GM23338 (cell line): ENCODE results near the gene NTRK3. TPM values are rescaled to one million over a fixed set of nuclear protein-coding genes. Genes with fewer than 3 reads are reported as not detected.

Source experiments
- ATAC-seq: fragments of 200-7000 bp; cut with Tn5 transposase; 3 replicates; pipeline ENCODE4 v1.9.1; 2020
- DNase-seq: peaks from one replicate; pipeline ENCODE4 v3.0.0-alpha.2; 2015; ENCODE audit warnings: low spot score
- H2AFZ ChIP-seq: fragments of 200-600 bp; sonication (generic); 2 replicates; pipeline ENCODE4 v1.8.0; 2016; ENCODE audit warnings: antibody characterized with exemption, mild to moderate bottlenecking, moderate library complexity
- H3F3A ChIP-seq: fragments of 200-600 bp; sonication (generic); replicated peaks from 2 replicates; pipeline ENCODE4 v1.8.0; 2017; ENCODE audit warnings: antibody characterized with exemption, mixed run types, low read depth
- H3K27ac ChIP-seq: fragments of 200-600 bp; sonication (generic); 2 replicates; pipeline ENCODE4 v1.6.1; 2016; ENCODE audit warnings: low read depth
- H3K27me3 ChIP-seq: fragments of 200-600 bp; sonication (generic); 2 replicates; pipeline ENCODE4 v1.8.0; 2016; ENCODE audit warnings: mild to moderate bottlenecking, mixed run types, moderate library complexity; ENCODE audit not compliant: insufficient read depth
- H3K36me3 ChIP-seq: fragments of 200-600 bp; sonication (generic); 2 replicates; pipeline ENCODE4 v1.8.0; 2016; ENCODE audit warnings: mild to moderate bottlenecking; ENCODE audit not compliant: insufficient read depth
- H3K4me1 ChIP-seq: fragments of 200-600 bp; sonication (generic); 2 replicates; pipeline ENCODE4 v1.8.0; 2016; ENCODE audit warnings: mild to moderate bottlenecking, moderate library complexity; ENCODE audit not compliant: insufficient read depth
- H3K4me2 ChIP-seq: fragments of 200-600 bp; sonication (generic); 2 replicates; pipeline ENCODE4 v1.7.1; 2017; ENCODE audit warnings: mixed run types
- H3K4me3 ChIP-seq: fragments of 200-600 bp; sonication (generic); 2 replicates; pipeline ENCODE4 v1.6.1; 2016; ENCODE audit warnings: mixed run types
- H3K79me2 ChIP-seq: fragments of 200-600 bp; sonication (generic); replicated peaks from 2 replicates; pipeline ENCODE4 v1.8.0; 2017; ENCODE audit warnings: mild to moderate bottlenecking; ENCODE audit not compliant: insufficient read depth
- H3K9me2 ChIP-seq: fragments of 200-600 bp; sonication (generic); 2 replicates; pipeline ENCODE4 v1.8.0; 2017; ENCODE audit not compliant: insufficient read depth
- H4K20me1 ChIP-seq: fragments of 200-600 bp; sonication (generic); replicated peaks from 2 replicates; pipeline ENCODE4 v1.8.0; 2017; ENCODE audit warnings: mild to moderate bottlenecking; ENCODE audit not compliant: insufficient read depth
- H3K27ac Mint-ChIP-seq: 2 replicates; pipeline ENCODE4 v1.8.0; 2020; ENCODE audit warnings: inconsistent platforms, mild to moderate bottlenecking, moderate library complexity, mixed read lengths
- H3K27me3 Mint-ChIP-seq: 3 replicates; pipeline ENCODE4 v1.8.0; 2022; ENCODE audit warnings: low read depth, mild to moderate bottlenecking, moderate library complexity, mixed read lengths, inconsistent platforms; ENCODE audit not compliant: insufficient read depth, poor library complexity
- H3K36me3 Mint-ChIP-seq: 3 replicates; pipeline ENCODE4 v1.8.0; 2021; ENCODE audit warnings: low read depth, mild to moderate bottlenecking, inconsistent platforms, moderate library complexity, mixed read lengths
- H3K4me1 Mint-ChIP-seq: 3 replicates; pipeline ENCODE4 v1.8.0; 2020; ENCODE audit warnings: mild to moderate bottlenecking, inconsistent platforms, mixed read lengths
- H3K4me3 Mint-ChIP-seq: 3 replicates; pipeline ENCODE4 v1.8.0; 2021; ENCODE audit warnings: moderate library complexity, mild to moderate bottlenecking, inconsistent platforms, mixed read lengths
- H3K9me3 Mint-ChIP-seq: 3 replicates; pipeline ENCODE4 v1.8.0; 2020; ENCODE audit warnings: moderate library complexity, mild to moderate bottlenecking, inconsistent platforms, mixed read lengths
- CREB1 ChIP-seq: fragments of 250-450 bp; sonication (Bioruptor Pico); IDR thresholded peaks from 2 replicates; pipeline ENCODE4 v1.5.0; 2020; ENCODE audit warnings: low read depth, mild to moderate bottlenecking, moderate library complexity
- CTCF ChIP-seq, 2 experiments: fragments of 200-600 bp in 1 of 2; sonication (generic) in 1 of 2; conservative IDR thresholded peaks; 2 replicates each; pipeline versions ENCODE4 v1.5.1 to v1.6.1; 2016 to 2017; ENCODE audit warnings: antibody characterized with exemption in 2 of 2, low read depth in 2 of 2, mild to moderate bottlenecking in 2 of 2, moderate library complexity in 1 of 2
- ETS1 ChIP-seq: IDR thresholded peaks from 2 replicates; pipeline ENCODE4 v1.6.1; 2016; ENCODE audit warnings: antibody characterized with exemption
- EZH2 ChIP-seq: fragments of 200-600 bp; sonication (generic); IDR thresholded peaks from one replicate; pipeline ENCODE4 v1.8.0; 2017; ENCODE audit warnings: antibody characterized with exemption, mild to moderate bottlenecking, low read depth; ENCODE audit not compliant: unreplicated experiment
- EZH2phosphoT487 ChIP-seq: fragments of 200-600 bp; sonication (generic); IDR thresholded peaks from one replicate; pipeline ENCODE4 v1.8.1; 2018; ENCODE audit warnings: antibody characterized with exemption; ENCODE audit not compliant: unreplicated experiment
- JUNB ChIP-seq: IDR thresholded peaks from one replicate; pipeline ENCODE4 v1.6.1; 2016; ENCODE audit warnings: antibody characterized with exemption; ENCODE audit not compliant: unreplicated experiment
- NANOG ChIP-seq: IDR thresholded peaks from 2 replicates; pipeline ENCODE4 v1.6.1; 2016; ENCODE audit warnings: antibody characterized with exemption, borderline replicate concordance
- POLR2AphosphoS5 ChIP-seq: IDR thresholded peaks from 2 replicates; pipeline ENCODE4 v1.6.1; 2016; ENCODE audit warnings: antibody characterized with exemption, low read depth
- REST ChIP-seq: IDR thresholded peaks from one replicate; pipeline ENCODE4 v1.6.1; 2018; ENCODE audit warnings: antibody characterized with exemption; ENCODE audit not compliant: unreplicated experiment
- STAT1 ChIP-seq: IDR thresholded peaks from one replicate; pipeline ENCODE4 v1.6.1; 2016; ENCODE audit warnings: antibody characterized with exemption; ENCODE audit not compliant: unreplicated experiment
- ZNF114 ChIP-seq: fragments of 250-450 bp; sonication (Bioruptor Pico); IDR thresholded peaks from 2 replicates; pipeline ENCODE4 v1.5.0; 2020; ENCODE audit warnings: mild to moderate bottlenecking, moderate library complexity
- ZNF331 ChIP-seq: fragments of 250-450 bp; sonication (Bioruptor Pico); IDR thresholded peaks from 2 replicates; pipeline ENCODE4 v1.5.0; 2020; ENCODE audit warnings: low read depth, mild to moderate bottlenecking, moderate library complexity
- ZNF462 ChIP-seq: fragments of 250-450 bp; sonication (Bioruptor Pico); IDR thresholded peaks from 2 replicates; pipeline ENCODE4 v1.5.0; 2020; ENCODE audit warnings: mild to moderate bottlenecking, moderate library complexity
- polyA plus RNA-seq: library from polyadenylated mRNA; unstranded; fragments of >200 nt; fragmentation: Nextera tagmentation; extraction: Ambion mirVana; gene quantifications from 2 replicates; pipeline ENCODE4 v1.2.1, GENCODE V29; 2016
- total RNA-seq: library from RNA; depleted of rRNA; stranded (reverse); fragments of >200 nt; shearing (Covaris generic); gene quantifications from 2 replicates; pipeline ENCODE4 v1.2.3, GENCODE V29; 2014

NTRK3 gene
- total and polyA plus RNA-seq, 2 experiments from 2014 or later, result 3.1 to 5.3 TPM

GRCh38 chr15:87881026-87881425, 375.5 kb downstream of the NTRK3 start:
- ATAC-seq, result no peak
- Histone ChIP-seq H3F3A (no peaks in the 10 kb centered on the region), H3K27me3 (no peaks in the 10 kb centered on the region), H3K9me2 (0 out of 2 replicates have a peak, but pooled peaks cover 5% of the 10 kb centered on the region), H3K4me2 (no peak overlapping the region), H2AFZ (no peak overlapping the region), H4K20me1 (no peaks in the 10 kb centered on the region), H3K4me1 (no peaks in the 10 kb centered on the region), H3K4me3 (no peak overlapping the region), H3K27ac (no peak overlapping the region), H3K79me2 (no peaks in the 10 kb centered on the region), H3K36me3 (no peaks in the 10 kb centered on the region)
- no peak overlapping the region for H3K4me3 Mint-ChIP-seq
- H3K36me3 Mint-ChIP-seq, result no peaks in the 10 kb centered on the region
- peaks cover 3% of the 10 kb centered on the region for H3K27me3 Mint-ChIP-seq
- no peak overlapping the region for H3K27ac Mint-ChIP-seq
- TF ChIP-seq NANOG, result no peak
- no peak for TF ChIP-seq ZNF462 (CRISPR knock-in tag)
- no peak for TF ChIP-seq CTCF (conservative IDR thresholded peaks at IDR 0.05; ENCODE audit: low read depth in 2 of 2)
- TF ChIP-seq STAT1, result no peak
- TF ChIP-seq ETS1, result no peak
- TF ChIP-seq CREB1, result no peak
- TF ChIP-seq EZH2, result no peak
- TF ChIP-seq POLR2AphosphoS5, result no peak
- no peak for TF ChIP-seq REST
- TF ChIP-seq ZNF331 (CRISPR knock-in tag), result no peak
- TF ChIP-seq EZH2phosphoT487, result no peak
- no peak for TF ChIP-seq ZNF114 (CRISPR knock-in tag)
- TF ChIP-seq JUNB, result no peak
- no peaks in the 10 kb centered on the region; the same call in 2 of the 3 replicates for H3K4me1 Mint-ChIP-seq
- H3K9me3 Mint-ChIP-seq, result no peaks in the 10 kb centered on the region; the same call in 2 of the 3 replicates
- DNase-seq, result no peak
